T-helper 1 cell (primary cell): ENCODE measurements around the gene FBXW7.
A peak's percentile ranks its signal among the peaks of the same experiment; 100 is the strongest.

Source experiments
- DNase-seq, 5 donors: peaks; one replicate each; pipeline ENCODE4 v3.0.0-alpha.2; 2012 to 2020

The FBXW7 gene

GRCh38 chr4:152368001-152368400 is 167.9 kb downstream of the FBXW7 start:
- DNase-seq, result no peak

GRCh38 chr4:152364883-152365282 is 171.0 kb downstream of the FBXW7 start:
- DNase-seq, result no peak

GRCh38 chr4:152364383-152364782 is 171.5 kb downstream of the FBXW7 start:
- DNase-seq, result no peak

DNA sequence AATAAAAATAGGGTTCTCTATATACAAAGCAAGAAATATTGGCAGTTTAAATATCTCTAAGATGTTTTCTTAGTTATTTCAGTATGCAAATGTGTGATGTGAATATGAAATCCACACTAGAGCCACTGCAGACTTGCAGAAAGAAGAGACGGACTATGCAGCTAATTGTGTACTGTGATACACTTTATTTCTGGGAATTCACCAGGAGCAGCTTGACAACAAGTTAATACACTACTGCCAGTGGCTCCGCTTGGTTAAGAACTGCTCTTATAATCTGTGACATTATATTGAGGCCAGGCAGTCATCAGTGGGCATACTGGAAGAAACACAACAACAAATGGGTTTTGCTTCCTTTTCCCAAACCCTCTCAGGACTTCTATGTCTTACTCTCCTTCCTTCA is 172.0 kb downstream of the FBXW7 start:
- no peak for DNase-seq

DNA sequence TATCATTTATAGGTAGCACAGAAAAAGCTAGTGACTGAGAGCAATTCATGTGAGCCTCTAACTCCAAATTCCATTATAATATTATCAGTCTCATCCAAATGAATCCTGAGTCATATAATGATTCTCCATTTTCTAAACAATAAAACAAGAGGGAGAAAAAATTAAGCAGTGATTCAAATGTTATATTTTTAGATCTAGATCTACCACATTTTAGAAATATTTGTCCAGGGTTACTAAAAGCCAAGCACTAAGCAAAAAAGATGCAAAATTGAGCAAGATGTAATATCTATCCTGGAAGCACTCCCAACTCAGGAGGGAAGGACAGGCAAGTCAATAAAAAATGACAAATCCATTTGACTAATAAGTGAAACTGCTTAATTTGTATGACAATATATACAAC is 172.8 kb downstream of the FBXW7 start:
- DNase-seq, result no peak

- no peak for DNase-seq
Observed at GRCh38 chr4:152360045-152360410, 175.9 kb downstream of the FBXW7 start.

GRCh38 chr4:152359208-152360044 is 176.5 kb downstream of the FBXW7 start:
- no peak for DNase-seq

GRCh38 chr4:152357206-152357605 is 178.7 kb downstream of the FBXW7 start:
- DNase-seq, result no peak

- no peak for DNase-seq
Observed at GRCh38 chr4:152356428-152357034, 179.4 kb downstream of the FBXW7 start.

- DNase-seq, result no peak
Observed at GRCh38 chr4:152352622-152353116, 183.2 kb downstream of the FBXW7 start.

DNA sequence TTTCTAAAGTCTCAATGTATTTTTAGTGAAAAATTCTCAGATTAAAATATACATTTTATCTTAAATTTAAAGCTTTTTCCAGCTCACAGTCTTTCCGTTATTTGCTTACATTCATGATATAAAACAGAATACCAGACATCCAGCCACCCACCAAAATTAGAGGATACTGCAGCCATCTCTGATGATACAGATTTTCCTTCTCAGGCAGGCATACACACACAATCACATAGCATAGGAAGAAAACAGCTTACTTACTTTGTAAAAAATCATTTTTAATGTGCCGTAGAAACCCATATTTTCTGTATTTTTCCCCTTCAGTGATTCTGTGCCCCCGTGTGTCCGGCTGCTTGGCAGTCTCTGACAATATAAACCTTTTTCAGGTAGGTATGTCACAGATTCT is 183.7 kb downstream of the FBXW7 start:
- no peak for DNase-seq

- no peak for DNase-seq
Observed at GRCh38 chr4:152351080-152351479, 184.8 kb downstream of the FBXW7 start.

DNA sequence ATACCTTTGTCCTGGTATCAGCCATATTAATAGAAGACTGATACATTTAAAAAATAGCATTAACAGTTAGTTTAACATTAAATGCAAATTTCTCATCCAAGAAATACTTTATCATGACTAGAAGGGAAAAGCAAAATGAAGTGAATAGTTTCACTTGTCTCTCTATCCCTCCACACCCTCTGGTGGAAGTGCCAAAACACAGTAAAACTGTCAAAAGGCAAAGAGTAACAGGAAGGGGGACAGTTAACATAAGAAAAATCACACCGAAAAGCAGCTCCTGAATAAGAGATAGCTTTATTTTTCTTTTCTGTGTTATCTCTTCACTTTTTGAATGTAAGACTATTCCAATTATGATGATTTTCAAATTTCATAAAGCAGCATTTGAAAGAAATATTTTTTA is 187.2 kb downstream of the FBXW7 start:
- DNase-seq, result peak in 1 of 5 donors; percentile 22

GRCh38 chr4:152346979-152347378 is 188.9 kb downstream of the FBXW7 start:
- no peak for DNase-seq

DNA sequence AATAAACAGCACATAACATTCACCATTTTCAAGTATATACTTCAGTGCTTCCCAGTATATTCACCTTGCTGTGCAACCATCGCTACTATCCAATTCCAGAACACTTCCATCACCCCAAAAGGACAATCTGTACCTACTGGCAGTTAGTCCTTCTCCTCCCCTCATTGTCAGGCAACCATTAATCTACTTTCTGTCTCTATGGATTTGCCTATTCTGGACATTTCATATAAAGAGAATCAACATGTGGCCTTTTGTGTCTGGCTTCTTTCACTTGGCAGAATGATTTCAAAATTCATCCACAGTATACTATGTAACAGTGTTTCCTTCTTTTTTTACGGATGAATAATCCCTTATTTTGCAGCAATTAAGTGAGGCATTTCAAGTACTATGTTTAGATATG is 189.4 kb downstream of the FBXW7 start:
- DNase-seq, result no peak

GRCh38 chr4:152344001-152344400 is 191.9 kb downstream of the FBXW7 start:
- DNase-seq, result no peak

DNA sequence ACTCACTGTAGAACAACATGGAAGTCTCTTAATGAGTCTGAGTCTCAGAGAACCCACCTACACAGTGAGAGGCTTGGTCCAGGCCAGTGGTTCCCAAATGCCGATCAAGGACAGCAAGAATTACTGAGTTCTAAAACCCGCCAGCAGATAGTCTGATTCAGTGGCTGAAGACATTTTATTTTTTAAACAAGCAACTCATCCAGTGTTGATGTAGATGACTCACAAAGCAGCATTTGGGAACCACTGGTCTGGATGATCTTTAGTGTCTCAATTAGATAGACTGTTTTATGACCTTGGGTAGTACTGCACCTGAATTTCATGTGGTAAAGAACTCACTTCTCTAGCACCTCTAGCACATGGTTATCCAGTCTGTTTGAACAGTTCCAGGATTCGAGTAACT is 193.6 kb downstream of the FBXW7 start:
- no peak for DNase-seq

GRCh38 chr4:152340818-152341217 is 195.1 kb downstream of the FBXW7 start:
- no peak for DNase-seq

DNA sequence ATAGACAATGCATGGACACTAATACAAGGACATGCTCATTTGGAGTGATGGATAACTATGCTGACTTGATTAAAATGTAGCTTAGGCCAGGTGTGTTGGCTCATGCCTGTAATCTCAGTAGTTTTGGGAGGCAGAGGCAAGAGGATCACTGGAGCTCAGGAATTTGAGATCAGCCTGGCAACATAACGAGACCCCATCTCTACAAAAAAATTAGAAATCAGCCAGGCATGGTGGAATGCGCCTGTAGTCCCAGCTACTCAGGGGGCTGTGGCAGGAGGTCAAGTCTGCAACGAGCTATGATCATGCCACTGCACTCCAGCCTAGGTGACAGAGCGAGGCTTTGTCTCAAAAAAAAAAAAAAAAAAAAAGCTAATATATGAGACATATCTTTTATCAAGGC is 196.3 kb downstream of the FBXW7 start:
- DNase-seq, result no peak

GRCh38 chr4:152334931-152335330 is 201.0 kb downstream of the FBXW7 start:
- DNase-seq, result no peak

GRCh38 chr4:152331042-152331441 is 204.8 kb downstream of the FBXW7 start:
- DNase-seq, result no peak

GRCh38 chr4:152328582-152328981 is 207.3 kb downstream of the FBXW7 start:
- DNase-seq, result no peak

GRCh38 chr4:152327606-152328453 is 208.1 kb downstream of the FBXW7 start:
- peak in 1 of 5 donors; percentile 59 for DNase-seq
